K562 (cell line): ENCODE measurements around the gene PSMD9. TPM values are rescaled to one million over a fixed set of nuclear protein-coding genes. Genes with fewer than 3 reads are reported as not detected.

Source experiments
- ARHGAP35 ChIP-seq: fragments of 450-650 bp; IDR thresholded peaks from 2 replicates; pipeline ENCODE4 v1.6.1; 2018; ENCODE audit not compliant: partially characterized antibody
- ASH1L ChIP-seq: fragments of 450-650 bp; IDR thresholded peaks from 2 replicates; pipeline ENCODE4 v1.6.1; 2018; ENCODE audit warnings: borderline replicate concordance, mild to moderate bottlenecking, low read depth; ENCODE audit not compliant: partially characterized antibody
- BACH1 ChIP-seq: fragments of 200-800 bp; sonication (Bioruptor generic); IDR thresholded peaks from 2 replicates; pipeline ENCODE4 v1.6.1; 2016; ENCODE audit warnings: missing genetic modification characterization, missing compliant biosample characterization
- BCLAF1 ChIP-seq, 2 experiments: fragments of 450-650 bp in 1 of 2; IDR thresholded peaks; 2 replicates each; pipeline ENCODE4 v1.6.1; 2011 to 2017; ENCODE audit warnings: low read depth in 2 of 2, antibody characterized with exemption in 1 of 2, borderline replicate concordance in 1 of 2, low read length in 1 of 2, mild to moderate bottlenecking in 1 of 2, mixed read lengths in 1 of 2; ENCODE audit not compliant: control insufficient read depth in 1 of 2
- BMI1 ChIP-seq: fragments of 150-350 bp; IDR thresholded peaks from 2 replicates; pipeline ENCODE4 v1.6.1; 2014; ENCODE audit warnings: low read length
- FOS ChIP-seq: IDR thresholded peaks from 3 replicates; pipeline ENCODE4 v1.6.1; 2011; ENCODE audit not compliant: insufficient read length; ENCODE audit errors: extremely low read depth
- FOXP1 ChIP-seq: sonication (generic); formaldehyde crosslinking; IDR thresholded peaks from 2 replicates; pipeline ENCODE4 v1.8.0; 2022; ENCODE audit warnings: mild to moderate bottlenecking, missing genetic modification reagents
- GTF2E2 ChIP-seq: fragments of 200-800 bp; sonication (Bioruptor generic); IDR thresholded peaks from 2 replicates; pipeline ENCODE4 v1.6.1; 2016; ENCODE audit warnings: missing genetic modification characterization, missing compliant biosample characterization
- GTF2F1 ChIP-seq: IDR thresholded peaks from 2 replicates; pipeline ENCODE4 v1.6.1; 2011; ENCODE audit warnings: low read depth, low read length, improper control_type of control experiment
- HDAC6 ChIP-seq: IDR thresholded peaks from 2 replicates; pipeline ENCODE4 v1.6.1; 2012; ENCODE audit warnings: low read depth, mild to moderate bottlenecking, control low read depth, inconsistent platforms, low read length, moderate library complexity
- IFI16 ChIP-seq: fragments of 250-450 bp; sonication (Bioruptor Pico); IDR thresholded peaks from 2 replicates; pipeline ENCODE4 v2.1.2; 2022; ENCODE audit warnings: mild to moderate bottlenecking, inconsistent platforms
- KDM5B ChIP-seq: fragments of 200-600 bp; sonication (generic); IDR thresholded peaks from 2 replicates; pipeline ENCODE4 v1.6.1; 2012; ENCODE audit warnings: low read depth, mild to moderate bottlenecking, moderate library complexity, low read length, control low read depth, inconsistent platforms; ENCODE audit not compliant: insufficient replicate concordance
- NBN ChIP-seq: fragments of 450-650 bp; IDR thresholded peaks from 2 replicates; pipeline ENCODE4 v1.6.1; 2016; ENCODE audit warnings: low read depth, mild to moderate bottlenecking
- NCOA6 ChIP-seq: fragments of 450-650 bp; IDR thresholded peaks from 2 replicates; pipeline ENCODE4 v1.6.1; 2017; ENCODE audit warnings: mild to moderate bottlenecking
- NR4A1 ChIP-seq, 2 experiments: fragments of 250-450 bp in 1 of 2; fragments of 450-650 bp in 1 of 2; sonication (Bioruptor Pico) in 1 of 2; IDR thresholded peaks; 2 replicates each; pipeline versions ENCODE4 v1.4.0 to v1.6.1; 2016 to 2020; ENCODE audit warnings: mild to moderate bottlenecking in 2 of 2, missing compliant biosample characterization in 1 of 2, missing genetic modification characterization in 1 of 2, moderate library complexity in 1 of 2
- TAF9B ChIP-seq: fragments of 450-650 bp; IDR thresholded peaks from 2 replicates; pipeline ENCODE4 v1.6.1; 2018; ENCODE audit warnings: mild to moderate bottlenecking; ENCODE audit not compliant: partially characterized antibody
- TAL1 ChIP-seq: fragments of 450-650 bp; IDR thresholded peaks from 2 replicates; pipeline ENCODE4 v1.6.1; 2016; ENCODE audit warnings: mild to moderate bottlenecking
- TBP ChIP-seq: optimal IDR thresholded peaks from 2 replicates; pipeline ENCODE3; 2011; ENCODE audit warnings: low read depth, low read length, improper control_type of control experiment
- TGIF2 ChIP-seq: sonication (generic); formaldehyde crosslinking; IDR thresholded peaks from 2 replicates; pipeline ENCODE4 v1.8.1; 2022; ENCODE audit warnings: mild to moderate bottlenecking, missing genetic modification reagents, moderate library complexity
- ZBTB49 ChIP-seq: sonication (generic); formaldehyde crosslinking; IDR thresholded peaks from 2 replicates; pipeline ENCODE4 v1.8.0; 2022; ENCODE audit warnings: missing genetic modification reagents, mild to moderate bottlenecking, borderline replicate concordance
- ZNF232 ChIP-seq: sonication (generic); formaldehyde crosslinking; IDR thresholded peaks from 2 replicates; pipeline ENCODE4 v1.8.0; 2022; ENCODE audit warnings: mild to moderate bottlenecking, missing genetic modification reagents
- ZNF274 ChIP-seq: IDR thresholded peaks from 2 replicates; pipeline ENCODE4 v1.6.1; 2011; ENCODE audit warnings: low read depth, mild to moderate bottlenecking, low read length, moderate library complexity, borderline replicate concordance
- ZNF589 ChIP-seq: fragments of 200-800 bp; sonication (Bioruptor generic); IDR thresholded peaks from 2 replicates; pipeline ENCODE4 v1.6.1; 2016; ENCODE audit warnings: low read depth, missing genetic modification characterization, missing compliant biosample characterization
- polyA plus RNA-seq, 8 experiments: library from polyadenylated mRNA; depleted of rRNA in 4 of 8; stranded (reverse) in 5 of 8; unstranded in 3 of 8; fragments of >200 nt; fragmentation: Nextera tagmentation in 2 of 8; fragmentation: Illumina TruSeq in 1 of 8; extraction: Ambion mirVana in 2 of 8; extraction: Trizol in 1 of 8; gene quantifications; 2 replicates each; pipeline versions ENCODE4 v1.2.1 to v1.2.3, GENCODE V29; 2011 to 2014; ENCODE audit warnings: inconsistent platforms in 1 of 8, missing spikeins in 1 of 8
- total RNA-seq, 7 experiments: library from RNA; depleted of rRNA in 6 of 7; stranded (reverse); fragments of >200 nt in 6 of 7; fragmentation: Illumina TruSeq in 2 of 7; extraction: Trizol in 2 of 7; gene quantifications; 2 replicates each; pipeline versions ENCODE4 v1.2.1 to v1.2.3, GENCODE V29; 2011 to 2021; ENCODE audit warnings: low replicate concordance in 1 of 7

PSMD9 gene
- total and polyA plus RNA-seq, 9 of the 15 experiments (the other 6 are each of a cell fraction or from before 2014, with no cell fraction given) = 12.2 to 143 (median 61.3) TPM

- TF ChIP-seq ARHGAP35 (peak; percentile 80), IFI16 (no peak), GTF2F1 (peak; percentile 64; the same call in 1 of the 2 replicates), NCOA6 (no peak), NR4A1 (CRISPR knock-in tag; IDR thresholded peaks at IDR 0.05) (no peak), NR4A1 (tag; IDR thresholded peaks at IDR 0.05) (no peak; the same call in none of the 2 replicates), ZBTB49 (peak; percentile 91; the same call in 1 of the 2 replicates), KDM5B (peak; percentile 64), TAL1 (no peak), BACH1 (tag) (no peak), FOXP1 (CRISPR knock-in tag) (peak; percentile 92), HDAC6 (no peak), TBP (peak; percentile 72), TGIF2 (CRISPR knock-in tag) (0 out of 2 replicates have a peak, but pooled peaks have one; percentile 60), ASH1L (no peak), ZNF232 (CRISPR knock-in tag) (peak; percentile 41; the same call in 1 of the 2 replicates), ZNF274 (no peak), GTF2E2 (peak; percentile 59; the same call in 1 of the 2 replicates), ZNF589 (CRISPR knock-in tag) (peak; percentile 16), TAF9B (peak; percentile 66), NBN (peak; percentile 86), BMI1 (no peak), FOS (peak; percentile 14), BCLAF1 (IDR thresholded peaks at IDR 0.05; ENCODE audit: borderline replicate concordance in 1 of 2, control insufficient read depth in 1 of 2, low read depth in 2 of 2, low read length in 1 of 2) (peak in 1 of 2 experiments; percentile 87; a peak in 2 of 4 replicates)
Observed at GRCh38 chr12:121888478-121889273, at the start of gene PSMD9 (continued).
